ENCODE measurements around the gene PHLDA2. TPM values are rescaled to one million over a fixed set of nuclear protein-coding genes. Genes with fewer than 3 reads are reported as not detected.

The PHLDA2 gene
- total RNA-seq, 2 experiments from 2014 or later: 0.16 to 0.34 TPM

GRCh38 chr11:2882396-2883110 lies 46.7 kb downstream of the PHLDA2 start:
- intact Hi-C loops (cut with micrococcal nuclease; ENCODE audit: unreplicated experiment): no loop called here
- Histone ChIP-seq H3K27ac (ENCODE audit: low read depth, low read length, poor library complexity, severe bottlenecking) (no peak overlapping the region), H3K36me3 (ENCODE audit: insufficient read depth, low read length) (no peaks in the 10 kb centered on the region), H3K4me3 (ENCODE audit: low read depth, low read length, poor library complexity, severe bottlenecking) (no peak overlapping the region), H3K9me2 (ENCODE audit: insufficient read depth, low read length) (no peaks in the 10 kb centered on the region), H4K20me1 (ENCODE audit: insufficient read depth, low read length) (no peaks in the 10 kb centered on the region; the same call in 1 of the 2 replicates), H3K4me1 (ENCODE audit: insufficient read depth, low read length, poor library complexity, severe bottlenecking) (peaks cover 13% of the 10 kb centered on the region), H2AFZ (ENCODE audit: low read length) (no peak overlapping the region), H3K9me3 (ENCODE audit: low read length) (no peaks in the 10 kb centered on the region), H3K4me2 (ENCODE audit: low read length) (no peak overlapping the region), H3K79me2 (ENCODE audit: insufficient read depth, low read depth, low read length) (no peaks in the 10 kb centered on the region)
- POLR2A ChIA-PET: no interaction called here
- TF ChIP-seq, protein P1, sequence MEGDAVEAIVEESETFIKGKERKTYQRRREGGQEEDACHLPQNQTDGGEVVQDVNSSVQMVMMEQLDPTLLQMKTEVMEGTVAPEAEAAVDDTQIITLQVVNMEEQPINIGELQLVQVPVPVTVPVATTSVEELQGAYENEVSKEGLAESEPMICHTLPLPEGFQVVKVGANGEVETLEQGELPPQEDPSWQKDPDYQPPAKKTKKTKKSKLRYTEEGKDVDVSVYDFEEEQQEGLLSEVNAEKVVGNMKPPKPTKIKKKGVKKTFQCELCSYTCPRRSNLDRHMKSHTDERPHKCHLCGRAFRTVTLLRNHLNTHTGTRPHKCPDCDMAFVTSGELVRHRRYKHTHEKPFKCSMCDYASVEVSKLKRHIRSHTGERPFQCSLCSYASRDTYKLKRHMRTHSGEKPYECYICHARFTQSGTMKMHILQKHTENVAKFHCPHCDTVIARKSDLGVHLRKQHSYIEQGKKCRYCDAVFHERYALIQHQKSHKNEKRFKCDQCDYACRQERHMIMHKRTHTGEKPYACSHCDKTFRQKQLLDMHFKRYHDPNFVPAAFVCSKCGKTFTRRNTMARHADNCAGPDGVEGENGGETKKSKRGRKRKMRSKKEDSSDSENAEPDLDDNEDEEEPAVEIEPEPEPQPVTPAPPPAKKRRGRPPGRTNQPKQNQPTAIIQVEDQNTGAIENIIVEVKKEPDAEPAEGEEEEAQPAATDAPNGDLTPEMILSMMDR (conservative IDR thresholded peaks at IDR 0.05; ENCODE audit: low read length): no peak
- TF ChIP-seq EZH2phosphoT487 (IDR thresholded peaks at IDR 0.05; ENCODE audit: borderline replicate concordance, low read depth, low read length): no peak
- CTCF ChIA-PET (ENCODE audit: unreplicated experiment): no interaction called here
- no TSS peak for BruUV-seq (replicated peaks)
- DNase-seq (ENCODE audit: low spot score): no peak

DNA sequence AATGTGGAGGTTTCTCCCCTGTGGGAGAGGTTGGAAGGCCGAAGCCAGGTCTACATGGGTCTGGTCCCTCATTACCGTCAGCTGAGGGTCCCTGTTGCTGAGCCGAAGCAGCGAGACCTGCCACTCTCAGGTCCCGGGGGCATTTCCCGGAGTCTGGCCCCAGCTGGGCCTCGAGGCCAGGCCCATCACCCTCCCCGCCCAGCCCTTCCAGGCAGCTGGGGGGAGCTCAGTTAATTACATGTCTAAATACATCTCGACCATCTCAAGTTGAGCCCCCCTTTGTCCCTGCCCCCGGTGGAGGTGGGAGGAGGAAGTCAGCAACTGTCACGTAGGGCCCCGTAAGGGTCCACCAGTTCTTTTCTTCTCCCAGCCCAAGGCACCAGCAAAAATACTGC lies 47.2 kb downstream of the PHLDA2 start:
- no peak overlapping the region for H3K27ac ChIP-seq (ENCODE audit: low read depth, low read length, poor library complexity, severe bottlenecking)
- no peaks in the 10 kb centered on the region for H3K36me3 ChIP-seq (ENCODE audit: insufficient read depth, low read length)
- CTCF ChIA-PET (ENCODE audit: unreplicated experiment): no interaction called here
- no peak for DNase-seq (ENCODE audit: low spot score)
- H3K79me2 ChIP-seq (ENCODE audit: insufficient read depth, low read depth, low read length): no peaks in the 10 kb centered on the region
- H3K9me3 ChIP-seq (ENCODE audit: low read length): no peaks in the 10 kb centered on the region
- H3K9me2 ChIP-seq (ENCODE audit: insufficient read depth, low read length): no peaks in the 10 kb centered on the region
- no peak overlapping the region for H2AFZ ChIP-seq (ENCODE audit: low read length)
- no peak overlapping the region for H3K4me3 ChIP-seq (ENCODE audit: low read depth, low read length, poor library complexity, severe bottlenecking)
- intact Hi-C loops (cut with micrococcal nuclease; ENCODE audit: unreplicated experiment): no loop called here
- BruUV-seq (replicated peaks): no TSS peak
- H3K4me2 ChIP-seq (ENCODE audit: low read length): no peak overlapping the region
- no peak for TF ChIP-seq EZH2phosphoT487 (IDR thresholded peaks at IDR 0.05; ENCODE audit: borderline replicate concordance, low read depth, low read length)
- TF ChIP-seq, protein P1 (conservative IDR thresholded peaks at IDR 0.05; ENCODE audit: low read length): no peak
- POLR2A ChIA-PET: no interaction called here
- H4K20me1 ChIP-seq (ENCODE audit: insufficient read depth, low read length): no peaks in the 10 kb centered on the region; the same call in 1 of the 2 replicates
- peaks cover 13% of the 10 kb centered on the region for H3K4me1 ChIP-seq (ENCODE audit: insufficient read depth, low read length, poor library complexity, severe bottlenecking)

Data from OCI-LY7 (cell line).